ENCODE measurements around the gene ATRIP. TPM values are rescaled to one million over a fixed set of nuclear protein-coding genes. Genes with fewer than 3 reads are reported as not detected.

Gene ATRIP
- total RNA-seq, 1 donor from 2014 or later = 14.6 TPM

- ChIA-PET POLR2A (interaction anchor here (0.6 kb wide), 1 partner anchor 53 kb away, joined by 3 read pairs; no protein-coding TSS in a partner anchor), CTCF (interaction anchor here (1.0 kb wide), 1 partner anchor 31 kb away, joined by 3 read pairs; no protein-coding TSS in a partner anchor)
- Mint-ChIP-seq H3K9me3 (no peaks in the 10 kb centered on the region), H3K4me1 (no peaks in the 10 kb centered on the region), H3K36me3 (ENCODE audit: low read depth) (no peaks in the 10 kb centered on the region), H3K27ac (no peak overlapping the region), H3K4me3 (no peak overlapping the region), H3K27me3 (no peaks in the 10 kb centered on the region)
- DNase-seq (no peak), ATAC-seq (ENCODE audit: low read depth) (no peak)
- intact Hi-C loops (cut with micrococcal nuclease) = loop anchor here (5.0 kb wide), 1 partner anchor 338 kb away; no protein-coding TSS in a partner anchor
- no peak for TF ChIP-seq CTCF (IDR thresholded peaks at IDR 0.05)
Measured at GRCh38 chr3:48404440-48405342, 41.8 kb upstream of the ATRIP start.

GRCh38 chr3:48405343-48405881, 41.1 kb upstream of the ATRIP start:
- intact Hi-C loops (cut with micrococcal nuclease) = no loop called here
- no peaks in the 10 kb centered on the region for H3K9me3 Mint-ChIP-seq
- no peak for TF ChIP-seq CTCF (IDR thresholded peaks at IDR 0.05)
- no peaks in the 10 kb centered on the region for H3K27me3 Mint-ChIP-seq
- H3K4me3 Mint-ChIP-seq = no peak overlapping the region
- ChIA-PET CTCF (interaction anchor here (1.0 kb wide), 1 partner anchor 30 kb away, joined by 3 read pairs; no protein-coding TSS in a partner anchor), POLR2A (no interaction called here)
- H3K27ac Mint-ChIP-seq = no peak overlapping the region
- DNase-seq (peak; percentile 9), ATAC-seq (ENCODE audit: low read depth) (no peak)
- no peaks in the 10 kb centered on the region for H3K4me1 Mint-ChIP-seq
- H3K36me3 Mint-ChIP-seq (ENCODE audit: low read depth) = no peaks in the 10 kb centered on the region

GRCh38 chr3:48405971-48406370, 40.6 kb upstream of the ATRIP start:
- H3K4me1 Mint-ChIP-seq = no peaks in the 10 kb centered on the region
- H3K4me3 Mint-ChIP-seq = no peak overlapping the region
- no peaks in the 10 kb centered on the region for H3K27me3 Mint-ChIP-seq
- no peaks in the 10 kb centered on the region for H3K36me3 Mint-ChIP-seq (ENCODE audit: low read depth)
- CTCF ChIA-PET = interaction anchor here (1.0 kb wide), 1 partner anchor 30 kb away, joined by 3 read pairs; no protein-coding TSS in a partner anchor
- DNase-seq (no peak), ATAC-seq (ENCODE audit: low read depth) (no peak)
- POLR2A ChIA-PET = no interaction called here
- no peak for TF ChIP-seq CTCF (IDR thresholded peaks at IDR 0.05)
- intact Hi-C loops (cut with micrococcal nuclease) = no loop called here
- no peaks in the 10 kb centered on the region for H3K9me3 Mint-ChIP-seq
- H3K27ac Mint-ChIP-seq = no peak overlapping the region

GRCh38 chr3:48406443-48407431, 39.8 kb upstream of the ATRIP start:
- H3K27ac Mint-ChIP-seq = no peak overlapping the region
- no peak for ATAC-seq (ENCODE audit: low read depth)
- no peak overlapping the region for H3K4me3 Mint-ChIP-seq
- peak; percentile 5 for DNase-seq
- no peak for TF ChIP-seq CTCF (IDR thresholded peaks at IDR 0.05)
- H3K9me3 Mint-ChIP-seq = no peaks in the 10 kb centered on the region
- no peaks in the 10 kb centered on the region for H3K36me3 Mint-ChIP-seq (ENCODE audit: low read depth)
- H3K4me1 Mint-ChIP-seq = no peaks in the 10 kb centered on the region
- ChIA-PET CTCF (interaction anchor here (1.0 to 1.2 kb wide), 2 partner anchors 29 to 143 kb away, joined by 4 to 5 read pairs; no protein-coding TSS in a partner anchor), POLR2A (no interaction called here)
- no peaks in the 10 kb centered on the region for H3K27me3 Mint-ChIP-seq
- intact Hi-C loops (cut with micrococcal nuclease) = no loop called here
